ENCODE results near the gene COMMD9. TPM values are rescaled to one million over a fixed set of nuclear protein-coding genes. Genes with fewer than 3 reads are reported as not detected.

The COMMD9 gene
- total and polyA plus RNA-seq, 10 of the 15 experiments (the other 5 are each of a cell fraction or from before 2014, with no cell fraction given) = 31.4 to 119 (median 56.2) TPM

DNA sequence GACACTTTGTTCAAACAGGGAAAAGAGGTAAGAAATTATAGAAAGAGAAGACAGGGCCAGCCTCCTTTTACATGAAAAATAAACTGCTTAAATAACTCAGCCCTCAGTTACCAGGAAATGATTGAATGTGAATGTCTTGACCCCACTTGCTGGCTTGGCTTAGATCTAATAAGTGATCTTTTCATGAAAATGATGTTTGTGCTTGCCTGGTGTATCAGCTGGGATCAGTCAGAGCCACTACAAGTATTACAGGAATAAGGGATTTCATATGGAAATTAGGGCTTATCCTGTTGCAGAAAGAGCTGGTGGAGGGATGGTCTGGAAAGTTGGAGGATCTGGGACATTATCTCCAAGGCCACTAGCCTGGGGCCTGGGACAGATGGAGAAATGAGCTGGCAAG lies 51.8 kb downstream of the COMMD9 start:
- no peak overlapping the region for H3K9ac ChIP-seq (ENCODE audit: control insufficient read depth, insufficient read depth, low read length)
- RAD21 ChIA-PET (ENCODE audit: unreplicated experiment) = no interaction called here
- FAIRE-seq (no peak), ATAC-seq (no peak), DNase-seq (ENCODE audit: low read depth, low spot score) (no peak)
- BruUV-seq (replicated peaks) = no TSS peak
- in situ Hi-C loops (cut with MboI) (no loop called here), intact Hi-C loops (cut with micrococcal nuclease; ENCODE audit: unreplicated experiment) (no loop called here)
- H4K20me1 ChIP-seq (ENCODE audit: control insufficient read depth, insufficient read depth) = no peaks in the 10 kb centered on the region
- no peaks in the 10 kb centered on the region for H3K27me3 ChIP-seq (replicated peaks in 1 of 2; ENCODE audit: control insufficient read depth in 2 of 2, insufficient read depth in 2 of 2, low read length in 1 of 2)
- H3K79me2 ChIP-seq (ENCODE audit: control insufficient read depth, insufficient read depth, low read length) = no peaks in the 10 kb centered on the region
- CTCF ChIA-PET = no interaction called here
- H3K9me3 ChIP-seq (replicated peaks; ENCODE audit: control insufficient read depth, insufficient read depth, low read length) = no peaks in the 10 kb centered on the region
- no peak overlapping the region for H3K4me2 ChIP-seq (ENCODE audit: control insufficient read depth, insufficient read depth)
- no peaks in the 10 kb centered on the region for H3K36me3 ChIP-seq (ENCODE audit: control insufficient read depth in 2 of 2, insufficient read depth in 2 of 2, low read length in 1 of 2)
- SMC1A ChIA-PET (ENCODE audit: uncharacterized antibody, unreplicated experiment) = no interaction called here
- H3K27ac ChIP-seq (ENCODE audit: control insufficient read depth, insufficient read depth) = no peak overlapping the region
- no peak overlapping the region for H3K4me3 ChIP-seq
- TF ChIP-seq SPI1 (IDR thresholded peaks at IDR 0.05; ENCODE audit: borderline replicate concordance, insufficient read depth, low read depth, low read length) = no peak
- TF ChIP-seq, protein P1, sequence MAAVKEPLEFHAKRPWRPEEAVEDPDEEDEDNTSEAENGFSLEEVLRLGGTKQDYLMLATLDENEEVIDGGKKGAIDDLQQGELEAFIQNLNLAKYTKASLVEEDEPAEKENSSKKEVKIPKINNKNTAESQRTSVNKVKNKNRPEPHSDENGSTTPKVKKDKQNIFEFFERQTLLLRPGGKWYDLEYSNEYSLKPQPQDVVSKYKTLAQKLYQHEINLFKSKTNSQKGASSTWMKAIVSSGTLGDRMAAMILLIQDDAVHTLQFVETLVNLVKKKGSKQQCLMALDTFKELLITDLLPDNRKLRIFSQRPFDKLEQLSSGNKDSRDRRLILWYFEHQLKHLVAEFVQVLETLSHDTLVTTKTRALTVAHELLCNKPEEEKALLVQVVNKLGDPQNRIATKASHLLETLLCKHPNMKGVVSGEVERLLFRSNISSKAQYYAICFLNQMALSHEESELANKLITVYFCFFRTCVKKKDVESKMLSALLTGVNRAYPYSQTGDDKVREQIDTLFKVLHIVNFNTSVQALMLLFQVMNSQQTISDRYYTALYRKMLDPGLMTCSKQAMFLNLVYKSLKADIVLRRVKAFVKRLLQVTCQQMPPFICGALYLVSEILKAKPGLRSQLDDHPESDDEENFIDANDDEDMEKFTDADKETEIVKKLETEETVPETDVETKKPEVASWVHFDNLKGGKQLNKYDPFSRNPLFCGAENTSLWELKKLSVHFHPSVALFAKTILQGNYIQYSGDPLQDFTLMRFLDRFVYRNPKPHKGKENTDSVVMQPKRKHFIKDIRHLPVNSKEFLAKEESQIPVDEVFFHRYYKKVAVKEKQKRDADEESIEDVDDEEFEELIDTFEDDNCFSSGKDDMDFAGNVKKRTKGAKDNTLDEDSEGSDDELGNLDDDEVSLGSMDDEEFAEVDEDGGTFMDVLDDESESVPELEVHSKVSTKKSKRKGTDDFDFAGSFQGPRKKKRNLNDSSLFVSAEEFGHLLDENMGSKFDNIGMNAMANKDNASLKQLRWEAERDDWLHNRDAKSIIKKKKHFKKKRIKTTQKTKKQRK (IDR thresholded peaks at IDR 0.05; ENCODE audit: low read depth, low read length) = no peak
- TF ChIP-seq, protein P2, sequence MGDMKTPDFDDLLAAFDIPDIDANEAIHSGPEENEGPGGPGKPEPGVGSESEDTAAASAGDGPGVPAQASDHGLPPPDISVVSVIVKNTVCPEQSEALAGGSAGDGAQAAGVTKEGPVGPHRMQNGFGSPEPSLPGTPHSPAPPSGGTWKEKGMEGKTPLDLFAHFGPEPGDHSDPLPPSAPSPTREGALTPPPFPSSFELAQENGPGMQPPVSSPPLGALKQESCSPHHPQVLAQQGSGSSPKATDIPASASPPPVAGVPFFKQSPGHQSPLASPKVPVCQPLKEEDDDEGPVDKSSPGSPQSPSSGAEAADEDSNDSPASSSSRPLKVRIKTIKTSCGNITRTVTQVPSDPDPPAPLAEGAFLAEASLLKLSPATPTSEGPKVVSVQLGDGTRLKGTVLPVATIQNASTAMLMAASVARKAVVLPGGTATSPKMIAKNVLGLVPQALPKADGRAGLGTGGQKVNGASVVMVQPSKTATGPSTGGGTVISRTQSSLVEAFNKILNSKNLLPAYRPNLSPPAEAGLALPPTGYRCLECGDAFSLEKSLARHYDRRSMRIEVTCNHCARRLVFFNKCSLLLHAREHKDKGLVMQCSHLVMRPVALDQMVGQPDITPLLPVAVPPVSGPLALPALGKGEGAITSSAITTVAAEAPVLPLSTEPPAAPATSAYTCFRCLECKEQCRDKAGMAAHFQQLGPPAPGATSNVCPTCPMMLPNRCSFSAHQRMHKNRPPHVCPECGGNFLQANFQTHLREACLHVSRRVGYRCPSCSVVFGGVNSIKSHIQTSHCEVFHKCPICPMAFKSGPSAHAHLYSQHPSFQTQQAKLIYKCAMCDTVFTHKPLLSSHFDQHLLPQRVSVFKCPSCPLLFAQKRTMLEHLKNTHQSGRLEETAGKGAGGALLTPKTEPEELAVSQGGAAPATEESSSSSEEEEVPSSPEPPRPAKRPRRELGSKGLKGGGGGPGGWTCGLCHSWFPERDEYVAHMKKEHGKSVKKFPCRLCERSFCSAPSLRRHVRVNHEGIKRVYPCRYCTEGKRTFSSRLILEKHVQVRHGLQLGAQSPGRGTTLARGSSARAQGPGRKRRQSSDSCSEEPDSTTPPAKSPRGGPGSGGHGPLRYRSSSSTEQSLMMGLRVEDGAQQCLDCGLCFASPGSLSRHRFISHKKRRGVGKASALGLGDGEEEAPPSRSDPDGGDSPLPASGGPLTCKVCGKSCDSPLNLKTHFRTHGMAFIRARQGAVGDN (IDR thresholded peaks at IDR 0.05) = no peak
- TF ChIP-seq RAD21 (IDR thresholded peaks at IDR 0.05; ENCODE audit: insufficient read depth, low read depth, low read length) = no peak
- TF ChIP-seq CHD1 (IDR thresholded peaks at IDR 0.05; ENCODE audit: low read depth, low read length) = no peak
- TF ChIP-seq SREBF1 (IDR thresholded peaks at IDR 0.05; ENCODE audit: low read length) = no peak
- TF ChIP-seq SP1 (IDR thresholded peaks at IDR 0.05; ENCODE audit: low read depth, low read length) = no peak
- TF ChIP-seq ZZZ3 (IDR thresholded peaks at IDR 0.05; ENCODE audit: control insufficient read depth, insufficient read length, low read depth) = no peak
- POLR2A ChIA-PET = interaction anchor here (0.5 kb wide), 1 partner anchor 458 kb away, joined by 4 read pairs; no protein-coding TSS in a partner anchor
- H3K4me1 ChIP-seq (ENCODE audit: control insufficient read depth, insufficient read depth, low read length) = no peaks in the 10 kb centered on the region
- H2AFZ ChIP-seq (ENCODE audit: control insufficient read depth, low read depth, low read length) = no peak overlapping the region
